NCI-H187 (cell line): ENCODE data around the gene ATF7.
"Not testable (repeated sequence)": the region's sequence is repeated elsewhere in the genome, so short reads cannot be mapped to it uniquely, and the experiment has no call there.

Experiments
- DNase-seq, 2 experiments: peaks; one replicate each; lab custom pipeline; 2025; lab: John Stamatoyannopoulos, UW

Gene ATF7

GRCh38 chr12:53564941-53565340 lies 61.2 kb downstream of the ATF7 start:
- DNase-seq: no peak

- no peak for DNase-seq
Observed at GRCh38 chr12:53564278-53564677, 61.9 kb downstream of the ATF7 start.

- no peak for DNase-seq
Observed at GRCh38 chr12:53563452-53564028, 62.6 kb downstream of the ATF7 start.

GRCh38 chr12:53561590-53561953 lies 64.6 kb downstream of the ATF7 start:
- DNase-seq: no peak

GRCh38 chr12:53560912-53561589 lies 65.1 kb downstream of the ATF7 start:
- no peak for DNase-seq

- DNase-seq: no peak
Observed at GRCh38 chr12:53560351-53560750, 65.8 kb downstream of the ATF7 start.

GRCh38 chr12:53558631-53559030 lies 67.6 kb downstream of the ATF7 start:
- no peak for DNase-seq

- no peak for DNase-seq
Observed at GRCh38 chr12:53552361-53553327, 73.5 kb downstream of the ATF7 start.

- no peak for DNase-seq
Observed at GRCh38 chr12:53551889-53552291, 74.3 kb downstream of the ATF7 start.

GRCh38 chr12:53550595-53550994 lies 75.6 kb downstream of the ATF7 start:
- no peak for DNase-seq

GRCh38 chr12:53550131-53550530 lies 76.1 kb downstream of the ATF7 start:
- DNase-seq: not testable (repeated sequence)

- DNase-seq: not testable (repeated sequence)
Observed at GRCh38 chr12:53548354-53548753, 77.8 kb downstream of the ATF7 start.

GRCh38 chr12:53543539-53543938 lies 82.6 kb downstream of the ATF7 start:
- no peak for DNase-seq

- DNase-seq: no peak
Observed at GRCh38 chr12:53539526-53539925, 86.7 kb downstream of the ATF7 start.

- DNase-seq: no peak
Observed at GRCh38 chr12:53538209-53538689, 87.9 kb downstream of the ATF7 start.

GRCh38 chr12:53536962-53537361 lies 89.2 kb downstream of the ATF7 start:
- DNase-seq: no peak

- no peak for DNase-seq
Observed at GRCh38 chr12:53533471-53533870, 92.7 kb downstream of the ATF7 start.

- DNase-seq: no peak
Observed at GRCh38 chr12:53532524-53533445, 93.4 kb downstream of the ATF7 start.

- DNase-seq: no peak
Observed at GRCh38 chr12:53532021-53532420, 94.2 kb downstream of the ATF7 start.

GRCh38 chr12:53530920-53531319 lies 95.3 kb downstream of the ATF7 start:
- no peak for DNase-seq

GRCh38 chr12:53530061-53530460 lies 96.1 kb downstream of the ATF7 start:
- DNase-seq: no peak

GRCh38 chr12:53524476-53524875 lies 101.7 kb downstream of the ATF7 start:
- DNase-seq: no peak
